Adrenal gland (tissue), 12 donors: ENCODE results near the gene NLRP6. TPM values are rescaled to one million over a fixed set of nuclear protein-coding genes. Genes with fewer than 3 reads are reported as not detected.
A peak's percentile ranks its signal among the peaks of the same experiment; 100 is the strongest.

ENCODE experiments used
- DNase-seq, 7 donors: peaks; one replicate each; pipeline ENCODE4 v3.0.0-alpha.2; 2019 to 2020
- H3K27ac ChIP-seq, 5 donors: fragments of 200-600 bp; sonication (generic) in 4 of 5; 1 replicate in 3 of 5; 2 replicates in 2 of 5; pipeline versions ENCODE4 v1.5.1 to v1.8.0; 2016 to 2020; ENCODE audit warnings: mild to moderate bottlenecking in 1 of 5
- H3K27me3 ChIP-seq: fragments of 200-600 bp; 2 replicates; pipeline ENCODE4 v1.8.0; 2021
- H3K36me3 ChIP-seq, 2 donors: fragments of 200-600 bp; replicated peaks in 1 of 2; 1 replicate in 1 of 2; 2 replicates in 1 of 2; pipeline versions ENCODE4 v1.5.1 to v1.8.0; 2018 to 2022
- H3K4me1 ChIP-seq, 2 donors: fragments of 200-600 bp; replicated peaks in 1 of 2; 1 replicate in 1 of 2; 2 replicates in 1 of 2; pipeline versions ENCODE4 v1.5.1 to v1.8.0; 2018 to 2021
- H3K4me3 ChIP-seq, 4 donors: fragments of 200-600 bp; sonication (generic) in 3 of 4; one replicate each; pipeline ENCODE4 v1.5.1; 2016 to 2018
- H3K9me3 ChIP-seq, 3 donors: fragments of 200-600 bp; sonication (generic) in 1 of 3; replicated peaks in 1 of 3; 1 replicate in 2 of 3; 2 replicates in 1 of 3; pipeline versions ENCODE4 v1.5.1 to v1.8.0; 2016 to 2021
- POLR2A ChIP-seq, 2 donors: fragments of 450-650 bp; IDR thresholded peaks; one replicate each; pipeline ENCODE4 v1.6.1; 2017; ENCODE audit warnings: antibody characterized with exemption in 2 of 2, mild to moderate bottlenecking in 2 of 2, moderate library complexity in 1 of 2
- WGBS, 4 donors: extraction: QIAGEN DNeasy Blood & Tissue Kit in 2 of 4; methylation state at CpG; one replicate each; pipeline versions ENCODE4 v1.1.5 to v1.1.7; 2013 to 2017; 5-methylcytosine and 5-hydroxymethylcytosine counted together
- intact Hi-C, 2 donors: fragments of 100-400 bp; cut with DNase I; formaldehyde crosslinking; loops; one replicate each; pipeline versions ENCODE4 v1.14.1 to v1.15.0; 2022 to 2023
- polyA plus RNA-seq, 3 donors: library from polyadenylated mRNA; stranded (reverse); fragments of 200-250 nt in 2 of 3; fragments of 350-450 nt in 1 of 3; fragmentation: Illumina TruSeq in 1 of 3; extraction: RNeasy Lipid Tissue Mini Kit (QIAGEN cat#74804) in 1 of 3; gene quantifications; one replicate each; pipeline ENCODE4 v1.2.3, GENCODE V29; 2013 to 2014
- total RNA-seq, 9 donors: library from RNA; depleted of rRNA in 4 of 9; stranded (reverse); fragments of >200 nt in 4 of 9; fragments of 120-200 nt in 1 of 9; fragmentation: NEBNext Ultra II Directional in 1 of 9; extraction: Animal tissue kit (Norgen Biotek cat#: 25700) in 1 of 9; gene quantifications; one replicate each; pipeline versions ENCODE4 v1.1.0 to v1.2.4, GENCODE V29; 2013 to 2023
- TF ChIP-seq, protein P1 (sequence below), 6 experiments: fragments of 450-650 bp in 4 of 6; fragments of 200-600 bp in 2 of 6; sonication (generic) in 1 of 6; IDR thresholded peaks; 1 replicate in 5 of 6; 2 replicates in 1 of 6; pipeline versions ENCODE4 v1.5.1 to v1.8.0; 2016 to 2021; ENCODE audit warnings: antibody characterized with exemption in 6 of 6, mild to moderate bottlenecking in 2 of 6, moderate library complexity in 1 of 6
- donor health status: healthy with polysubstance abuse.
- donor health status: Bipolar disorder and iron deficiency.
- donor health status: DM: yes; HTN: yes; CAD: no.
- donor health status: DM: no; HTN: no; CAD: no.
- donor health status: DM: no; HTN: no; CAD: no.
- donor health status: DM: yes; HTN: yes; CAD: no.

NLRP6 gene
- total and polyA plus RNA-seq, 12 donors: 0.14 to 0.69 (median 0.24) TPM; not detected in 5

GRCh38 chr11:289398-289711 is 11.1 kb downstream of the NLRP6 start:
- Histone ChIP-seq H3K36me3 (no peaks in the 10 kb centered on the region), H3K27me3 (no peaks in the 10 kb centered on the region), H3K9me3 (no peaks in the 10 kb centered on the region), H3K4me1 (no peaks in the 10 kb centered on the region), H3K4me3 (peak overlapping the region in 1 of 4 donors; percentile 85), H3K27ac (peak overlapping the region in 1 of 5 donors; percentile 57)
- peak in 1 of 7 donors; percentile 9 for DNase-seq
- WGBS, 4 donors: 22 to 74% (median 36%) methylated on average over 3 to 14 of the region's 14 CpGs
- intact Hi-C loops: no loop called here
- no peak for TF ChIP-seq POLR2A (IDR thresholded peaks at IDR 0.05)

GRCh38 chr11:289712-290620 is 11.8 kb downstream of the NLRP6 start:
- 87 to 91% (median 88%) methylated on average over 32 to 48 of the region's 48 CpGs for WGBS, 4 donors
- DNase-seq: no peak
- H3K27ac ChIP-seq: no peak overlapping the region
- no peaks in the 10 kb centered on the region for H3K4me1 ChIP-seq
- TF ChIP-seq, protein P1, sequence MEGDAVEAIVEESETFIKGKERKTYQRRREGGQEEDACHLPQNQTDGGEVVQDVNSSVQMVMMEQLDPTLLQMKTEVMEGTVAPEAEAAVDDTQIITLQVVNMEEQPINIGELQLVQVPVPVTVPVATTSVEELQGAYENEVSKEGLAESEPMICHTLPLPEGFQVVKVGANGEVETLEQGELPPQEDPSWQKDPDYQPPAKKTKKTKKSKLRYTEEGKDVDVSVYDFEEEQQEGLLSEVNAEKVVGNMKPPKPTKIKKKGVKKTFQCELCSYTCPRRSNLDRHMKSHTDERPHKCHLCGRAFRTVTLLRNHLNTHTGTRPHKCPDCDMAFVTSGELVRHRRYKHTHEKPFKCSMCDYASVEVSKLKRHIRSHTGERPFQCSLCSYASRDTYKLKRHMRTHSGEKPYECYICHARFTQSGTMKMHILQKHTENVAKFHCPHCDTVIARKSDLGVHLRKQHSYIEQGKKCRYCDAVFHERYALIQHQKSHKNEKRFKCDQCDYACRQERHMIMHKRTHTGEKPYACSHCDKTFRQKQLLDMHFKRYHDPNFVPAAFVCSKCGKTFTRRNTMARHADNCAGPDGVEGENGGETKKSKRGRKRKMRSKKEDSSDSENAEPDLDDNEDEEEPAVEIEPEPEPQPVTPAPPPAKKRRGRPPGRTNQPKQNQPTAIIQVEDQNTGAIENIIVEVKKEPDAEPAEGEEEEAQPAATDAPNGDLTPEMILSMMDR (IDR thresholded peaks at IDR 0.05): no peak
- TF ChIP-seq POLR2A (IDR thresholded peaks at IDR 0.05): no peak
- H3K9me3 ChIP-seq: no peaks in the 10 kb centered on the region
- peak overlapping the region in 1 of 4 donors; percentile 85 for H3K4me3 ChIP-seq
- H3K27me3 ChIP-seq: no peaks in the 10 kb centered on the region
- intact Hi-C loops: loop anchor here in 1 of 2 donors (10.0 kb wide), 1 partner anchor 155 kb away; the partner anchor contains the start of gene ANO9
- no peaks in the 10 kb centered on the region for H3K36me3 ChIP-seq

GRCh38 chr11:290621-291231 is 12.5 kb downstream of the NLRP6 start:
- DNase-seq: no peak
- intact Hi-C loops: loop anchor here in 1 of 2 donors (10.0 kb wide), 1 partner anchor 154 kb away; the partner anchor contains the start of gene ANO9
- TF ChIP-seq, protein P1 (IDR thresholded peaks at IDR 0.05): no peak
- TF ChIP-seq POLR2A (IDR thresholded peaks at IDR 0.05): no peak
- Histone ChIP-seq H3K27ac (no peak overlapping the region), H3K4me3 (no peak overlapping the region), H3K4me1 (no peaks in the 10 kb centered on the region), H3K36me3 (no peaks in the 10 kb centered on the region), H3K27me3 (no peaks in the 10 kb centered on the region), H3K9me3 (no peaks in the 10 kb centered on the region)
- 88 to 95% (median 92%) methylated on average over 5 to 13 of the region's 13 CpGs for WGBS, 4 donors

- H3K27me3 ChIP-seq: no peaks in the 10 kb centered on the region
- no peaks in the 10 kb centered on the region for H3K36me3 ChIP-seq
- no peak for DNase-seq
- H3K4me1 ChIP-seq: no peaks in the 10 kb centered on the region
- H3K27ac ChIP-seq: no peak overlapping the region
- WGBS, 4 donors: 87 to 92% (median 91%) methylated on average over 33 to 44 of the region's 44 CpGs
- TF ChIP-seq, protein P1 (IDR thresholded peaks at IDR 0.05): no peak
- TF ChIP-seq POLR2A (IDR thresholded peaks at IDR 0.05): no peak
- H3K4me3 ChIP-seq: no peak overlapping the region
- no peaks in the 10 kb centered on the region for H3K9me3 ChIP-seq
- intact Hi-C loops: loop anchor here in 1 of 2 donors (10.0 kb wide), 1 partner anchor 153 kb away; the partner anchor contains the start of gene ANO9
These were observed 13.3 kb downstream of the NLRP6 start for GRCh38 chr11:291281-292210.
